Activated T-cell treated with anti-CD3 and anti-CD28 coated beads for 1 hour (primary cell): Measurements from ENCODE around the gene NMUR2.

Experiments
- DNase-seq: peaks from one replicate; pipeline ENCODE4 v3.0.0-alpha.2; 2020; ENCODE audit warnings: low read depth

Gene NMUR2

GRCh38 chr5:152369298-152369697 is 35.8 kb downstream of the NMUR2 start:
- no peak for DNase-seq

GRCh38 chr5:152367554-152367953 is 37.5 kb downstream of the NMUR2 start:
- no peak for DNase-seq

- DNase-seq, result no peak
Measured at GRCh38 chr5:152366716-152367115, 38.4 kb downstream of the NMUR2 start.

- no peak for DNase-seq
Measured at GRCh38 chr5:152364899-152365298, 40.2 kb downstream of the NMUR2 start.

GRCh38 chr5:152364172-152364571 is 40.9 kb downstream of the NMUR2 start:
- DNase-seq, result no peak

- DNase-seq, result no peak
Measured at GRCh38 chr5:152358861-152359568, 46.1 kb downstream of the NMUR2 start.

GRCh38 chr5:152356506-152356905 is 48.6 kb downstream of the NMUR2 start:
- no peak for DNase-seq

GRCh38 chr5:152355061-152355460 is 50.0 kb downstream of the NMUR2 start:
- DNase-seq, result no peak

- no peak for DNase-seq
Measured at GRCh38 chr5:152353001-152353400, 52.1 kb downstream of the NMUR2 start.

GRCh38 chr5:152349683-152350526 is 55.2 kb downstream of the NMUR2 start:
- DNase-seq, result no peak
